H9 (cell line): Measurements from ENCODE around the gene ADSS1. TPM values are rescaled to one million over a fixed set of nuclear protein-coding genes. Genes with fewer than 3 reads are reported as not detected.

ENCODE experiments used
- DNase-seq: peaks from one replicate; pipeline ENCODE4 v3.0.0-alpha.2; 2017
- H2AFZ ChIP-seq: one replicate; pipeline ENCODE4 v1.6.1; 2013; ENCODE audit warnings: mild to moderate bottlenecking, low read length, control low read depth, moderate library complexity
- H2AK5ac ChIP-seq: 2 replicates; pipeline ENCODE4 v1.6.1; 2013; ENCODE audit warnings: low read length, control low read depth, mixed read lengths; ENCODE audit not compliant: insufficient read length
- H2BK120ac ChIP-seq: one replicate; pipeline ENCODE4 v1.6.1; 2013; ENCODE audit warnings: low read depth, mild to moderate bottlenecking, low read length, control low read depth, inconsistent platforms; ENCODE audit not compliant: poor library complexity, severe bottlenecking
- H2BK12ac ChIP-seq: 2 replicates; pipeline ENCODE4 v1.6.1; 2013; ENCODE audit warnings: low read length, control low read depth, mixed read lengths, low read depth; ENCODE audit not compliant: insufficient read length
- H2BK15ac ChIP-seq: 2 replicates; pipeline ENCODE4 v1.6.1; 2013; ENCODE audit warnings: low read depth, low read length, control low read depth
- H2BK20ac ChIP-seq: one replicate; pipeline ENCODE4 v1.6.1; 2013; ENCODE audit warnings: low read depth, mild to moderate bottlenecking, low read length, control low read depth, inconsistent platforms; ENCODE audit not compliant: poor library complexity, severe bottlenecking
- H2BK5ac ChIP-seq: 2 replicates; pipeline ENCODE4 v1.6.1; 2013; ENCODE audit warnings: low read length, control low read depth, mixed read lengths; ENCODE audit not compliant: insufficient read length
- H3K14ac ChIP-seq: 2 replicates; pipeline ENCODE4 v1.6.1; 2013; ENCODE audit warnings: low read length, control low read depth; ENCODE audit not compliant: insufficient read depth
- H3K18ac ChIP-seq: 2 replicates; pipeline ENCODE4 v1.6.1; 2013; ENCODE audit warnings: low read depth, mild to moderate bottlenecking, mixed read lengths, low read length, control low read depth; ENCODE audit not compliant: insufficient read length
- H3K23ac ChIP-seq: 2 replicates; pipeline ENCODE4 v1.6.1; 2013; ENCODE audit warnings: low read length, control low read depth, mixed read lengths, low read depth; ENCODE audit not compliant: insufficient read length
- H3K23me2 ChIP-seq: 2 replicates; pipeline ENCODE4 v1.6.1; 2013; ENCODE audit warnings: low read depth, mild to moderate bottlenecking, mixed read lengths, low read length, control low read depth; ENCODE audit not compliant: insufficient read length, poor library complexity, severe bottlenecking
- H3K27ac ChIP-seq: 2 replicates; pipeline ENCODE4 v1.5.1; 2013; ENCODE audit warnings: low read length, control low read depth, mixed read lengths, low read depth; ENCODE audit not compliant: insufficient read length
- H3K27me3 ChIP-seq: 2 replicates; pipeline ENCODE4 v1.6.1; 2013; ENCODE audit warnings: low read length, control low read depth, inconsistent platforms; ENCODE audit not compliant: insufficient read depth
- H3K4ac ChIP-seq: 2 replicates; pipeline ENCODE4 v1.6.1; 2013; ENCODE audit warnings: low read depth, mild to moderate bottlenecking, control low read depth, inconsistent platforms, low read length, moderate library complexity
- H3K4me1 ChIP-seq: 2 replicates; pipeline ENCODE4 v1.6.1; 2013; ENCODE audit warnings: low read length, control low read depth, inconsistent platforms; ENCODE audit not compliant: insufficient read depth
- H3K4me2 ChIP-seq: 2 replicates; pipeline ENCODE4 v1.6.1; 2013; ENCODE audit warnings: low read length, control low read depth, mixed read lengths; ENCODE audit not compliant: insufficient read length, insufficient read depth
- H3K56ac ChIP-seq: 2 replicates; pipeline ENCODE4 v1.6.1; 2013; ENCODE audit warnings: low read depth, mild to moderate bottlenecking, mixed read lengths, low read length, control low read depth; ENCODE audit not compliant: insufficient read length
- H3K79me1 ChIP-seq: 2 replicates; pipeline ENCODE4 v1.6.1; 2013; ENCODE audit warnings: low read depth, mild to moderate bottlenecking, moderate library complexity, low read length, control low read depth, inconsistent platforms; ENCODE audit not compliant: insufficient read depth, poor library complexity, severe bottlenecking
- H3K79me2 ChIP-seq: 2 replicates; pipeline ENCODE4 v1.6.1; 2013; ENCODE audit warnings: low read length, control low read depth, inconsistent platforms; ENCODE audit not compliant: insufficient read depth
- H3K9ac ChIP-seq: 2 replicates; pipeline ENCODE4 v1.6.1; 2013; ENCODE audit warnings: low read length, control low read depth, mixed read lengths; ENCODE audit not compliant: insufficient read length; ENCODE audit errors: extremely low read depth
- H3K9me3 ChIP-seq: one replicate; pipeline ENCODE4 v1.6.1; 2013; ENCODE audit warnings: low read depth, low read length, inconsistent platforms; ENCODE audit not compliant: control insufficient read depth
- H3T11ph ChIP-seq: one replicate; pipeline ENCODE4 v1.6.1; 2013; ENCODE audit warnings: mild to moderate bottlenecking, low read length, control low read depth, inconsistent platforms
- H4K20me1 ChIP-seq: one replicate; pipeline ENCODE4 v1.6.1; 2013; ENCODE audit not compliant: control insufficient read depth, insufficient read length, insufficient read depth
- H4K5ac ChIP-seq: 2 replicates; pipeline ENCODE4 v1.6.1; 2013; ENCODE audit warnings: low read depth, mild to moderate bottlenecking, mixed read lengths, low read length, control low read depth; ENCODE audit not compliant: insufficient read length
- H4K8ac ChIP-seq: replicated peaks from 2 replicates; pipeline ENCODE4 v1.6.1; 2013; ENCODE audit warnings: low read length, control low read depth, mixed read lengths, low read depth; ENCODE audit not compliant: insufficient read length
- H4K91ac ChIP-seq: 2 replicates; pipeline ENCODE4 v1.6.1; 2013; ENCODE audit warnings: low read depth, mild to moderate bottlenecking, moderate library complexity, mixed read lengths, low read length, control low read depth; ENCODE audit not compliant: insufficient read length
- H3K27ac Mint-ChIP-seq, 3 experiments: 2 replicates in 2 of 3; 3 replicates in 1 of 3; pipeline ENCODE4 v1.8.0; 2020 to 2021; ENCODE audit warnings: mixed read lengths in 3 of 3, mild to moderate bottlenecking in 1 of 3, moderate library complexity in 1 of 3
- H3K27me3 Mint-ChIP-seq: 2 replicates; pipeline ENCODE4 v1.8.0; 2021; ENCODE audit warnings: low read depth, mild to moderate bottlenecking, moderate library complexity, mixed read lengths
- H3K36me3 Mint-ChIP-seq, 3 experiments: 2 replicates in 2 of 3; 3 replicates in 1 of 3; pipeline ENCODE4 v1.8.0; 2020 to 2021; ENCODE audit warnings: low read depth in 3 of 3, mixed read lengths in 3 of 3; ENCODE audit not compliant: insufficient read depth in 1 of 3
- H3K4me1 Mint-ChIP-seq, 2 experiments: 2 replicates each; pipeline ENCODE4 v1.8.0; 2020; ENCODE audit warnings: mixed read lengths in 2 of 2
- H3K4me3 Mint-ChIP-seq, 2 experiments: 2 replicates in 1 of 2; 3 replicates in 1 of 2; pipeline ENCODE4 v1.8.0; 2020 to 2021; ENCODE audit warnings: mild to moderate bottlenecking in 2 of 2, mixed read lengths in 2 of 2, moderate library complexity in 1 of 2
- H3K9me3 Mint-ChIP-seq, 2 experiments: 2 replicates in 1 of 2; 3 replicates in 1 of 2; pipeline ENCODE4 v1.8.0; 2020; ENCODE audit warnings: mild to moderate bottlenecking in 2 of 2, mixed read lengths in 2 of 2, moderate library complexity in 1 of 2
- CTCF ChIP-seq: fragments of 200-600 bp; sonication (generic); conservative IDR thresholded peaks from 3 replicates; pipeline ENCODE4 v1.8.0; 2021; ENCODE audit warnings: antibody characterized with exemption, mild to moderate bottlenecking
- WGBS: extraction: QIAGEN DNeasy Blood & Tissue Kit; methylation state at CpG from one replicate; pipeline ENCODE4 v1.1.7; 2013; ENCODE audit warnings: missing lambda C conversion rate, low lambda C conversion rate, mixed read lengths; ENCODE audit not compliant: insufficient read length; ENCODE audit errors: extremely low coverage; 5-methylcytosine and 5-hydroxymethylcytosine counted together
- total RNA-seq: library from RNA; stranded (reverse); gene quantifications from 2 replicates; pipeline ENCODE4 v1.2.1, GENCODE V29; 2021

The ADSS1 gene
- total RNA-seq, 1 experiment from 2014 or later, result 8.5 TPM

- Histone ChIP-seq H2BK12ac (no peak overlapping the region), H2AFZ (no peak overlapping the region), H4K8ac (no peak overlapping the region), H3K23me2 (no peaks in the 10 kb centered on the region), H4K20me1 (no peaks in the 10 kb centered on the region), H2BK20ac (no peak overlapping the region), H2BK15ac (no peak overlapping the region), H3K23ac (no peak overlapping the region), H3K18ac (no peak overlapping the region), H3K4me1 (no peaks in the 10 kb centered on the region), H2AK5ac (no peak overlapping the region), H3K4me2 (no peak overlapping the region), H3T11ph (no peak overlapping the region), H2BK5ac (no peak overlapping the region), H3K9ac (no peak overlapping the region), H3K27ac (no peak overlapping the region), H3K79me2 (no peaks in the 10 kb centered on the region), H2BK120ac (no peak overlapping the region), H3K14ac (no peak overlapping the region), H4K91ac (no peak overlapping the region), H4K5ac (no peak overlapping the region), H3K4ac (no peak overlapping the region), H3K27me3 (no peaks in the 10 kb centered on the region), H3K9me3 (peaks cover 6% of the 10 kb centered on the region), H3K56ac (no peak overlapping the region), H3K79me1 (no peaks in the 10 kb centered on the region)
- Mint-ChIP-seq H3K9me3 (peaks cover 13 to 15% of the 10 kb centered on the region in 2 experiments), H3K27ac (no peak overlapping the region), H3K4me3 (no peak overlapping the region), H3K27me3 (peaks cover 7% of the 10 kb centered on the region), H3K4me1 (peaks cover 4 to 9% of the 10 kb centered on the region in 2 experiments), H3K36me3 (peaks cover 0 to 27% (median 4%) of the 10 kb centered on the region in 3 experiments; a peak in 5 of 7 replicates)
- DNase-seq, result no peak
- TF ChIP-seq CTCF, result no peak
- WGBS, result no CpG with 5 or more reads among the region's 7 CpGs
Observed at GRCh38 chr14:104746934-104747481, 23.0 kb downstream of the ADSS1 start.
